Measurements from ENCODE around the gene KIF26B. TPM values are rescaled to one million over a fixed set of nuclear protein-coding genes. Genes with fewer than 3 reads are reported as not detected.
"Not testable (repeated sequence)": the region's sequence is repeated elsewhere in the genome, so short reads cannot be mapped to it uniquely, and the experiment has no call there.

Gene KIF26B
- total RNA-seq, 1 donor from 2014 or later: 2.1 TPM

- DNase-seq (ENCODE audit: low read depth): no peak
- H3K36me3 ChIP-seq (ENCODE audit: control insufficient read depth, insufficient read depth, low read length): no peaks in the 10 kb centered on the region
- H3K4me3 ChIP-seq (ENCODE audit: low read depth, low read length): no peak overlapping the region
- no peak for TF ChIP-seq CTCF (IDR thresholded peaks at IDR 0.05; ENCODE audit: insufficient read depth, low read length, severe bottlenecking)
- no peak for FAIRE-seq
- peaks cover 1% of the 10 kb centered on the region for H3K27me3 ChIP-seq (ENCODE audit: control insufficient read depth, insufficient read depth, low read length)
Observed at GRCh38 chr1:245721488-245721887, 566.7 kb downstream of the KIF26B start.

- not testable (repeated sequence) for H3K36me3 ChIP-seq (ENCODE audit: control insufficient read depth, insufficient read depth, low read length); FAIRE-seq; DNase-seq (ENCODE audit: low read depth); H3K4me3 ChIP-seq (ENCODE audit: low read depth, low read length); H3K27me3 ChIP-seq (ENCODE audit: control insufficient read depth, insufficient read depth, low read length)
Observed at GRCh38 chr1:245728035-245728434, 573.2 kb downstream of the KIF26B start.

- TF ChIP-seq CTCF (IDR thresholded peaks at IDR 0.05; ENCODE audit: insufficient read depth, low read length, severe bottlenecking): no peak
- Histone ChIP-seq H3K27me3 (ENCODE audit: control insufficient read depth, insufficient read depth, low read length) (no peaks in the 10 kb centered on the region), H3K36me3 (ENCODE audit: control insufficient read depth, insufficient read depth, low read length) (no peaks in the 10 kb centered on the region), H3K4me3 (ENCODE audit: low read depth, low read length) (no peak overlapping the region)
- FAIRE-seq (no peak), DNase-seq (ENCODE audit: low read depth) (no peak)
Observed at GRCh38 chr1:245730801-245731200, 576.0 kb downstream of the KIF26B start.

- H3K27me3 ChIP-seq (ENCODE audit: control insufficient read depth, insufficient read depth, low read length); FAIRE-seq; H3K36me3 ChIP-seq (ENCODE audit: control insufficient read depth, insufficient read depth, low read length); DNase-seq (ENCODE audit: low read depth); H3K4me3 ChIP-seq (ENCODE audit: low read depth, low read length): not testable (repeated sequence)
Observed at GRCh38 chr1:245740336-245740735, 585.6 kb downstream of the KIF26B start.

GRCh38 chr1:245742896-245743295 lies 588.1 kb downstream of the KIF26B start:
- Histone ChIP-seq H3K27me3 (ENCODE audit: control insufficient read depth, insufficient read depth, low read length) (no peaks in the 10 kb centered on the region), H3K4me3 (ENCODE audit: low read depth, low read length) (no peak overlapping the region), H3K36me3 (ENCODE audit: control insufficient read depth, insufficient read depth, low read length) (no peaks in the 10 kb centered on the region)
- no peak for FAIRE-seq
- TF ChIP-seq CTCF (IDR thresholded peaks at IDR 0.05; ENCODE audit: insufficient read depth, low read length, severe bottlenecking): no peak
- no peak for DNase-seq (ENCODE audit: low read depth)

GRCh38 chr1:245748240-245748639 lies 593.5 kb downstream of the KIF26B start:
- H3K36me3 ChIP-seq (ENCODE audit: control insufficient read depth, insufficient read depth, low read length): no peaks in the 10 kb centered on the region
- FAIRE-seq (no peak), DNase-seq (ENCODE audit: low read depth) (no peak)
- H3K4me3 ChIP-seq (ENCODE audit: low read depth, low read length): no peak overlapping the region
- H3K27me3 ChIP-seq (ENCODE audit: control insufficient read depth, insufficient read depth, low read length): no peaks in the 10 kb centered on the region
- TF ChIP-seq CTCF (IDR thresholded peaks at IDR 0.05; ENCODE audit: insufficient read depth, low read length, severe bottlenecking): no peak

GRCh38 chr1:245748646-245749045 lies 593.9 kb downstream of the KIF26B start:
- no peak overlapping the region for H3K4me3 ChIP-seq (ENCODE audit: low read depth, low read length)
- no peak for TF ChIP-seq CTCF (IDR thresholded peaks at IDR 0.05; ENCODE audit: insufficient read depth, low read length, severe bottlenecking)

More at GRCh38 chr1:245748646-245749045, 593.9 kb downstream of the KIF26B start:
- DNase-seq (ENCODE audit: low read depth) (no peak), FAIRE-seq (no peak)
- Histone ChIP-seq H3K27me3 (ENCODE audit: control insufficient read depth, insufficient read depth, low read length) (no peaks in the 10 kb centered on the region), H3K36me3 (ENCODE audit: control insufficient read depth, insufficient read depth, low read length) (no peaks in the 10 kb centered on the region)

Data from bronchial epithelial cell (primary cell).